ENCODE measurements around the gene TIMM17B.

The TIMM17B gene

DNA sequence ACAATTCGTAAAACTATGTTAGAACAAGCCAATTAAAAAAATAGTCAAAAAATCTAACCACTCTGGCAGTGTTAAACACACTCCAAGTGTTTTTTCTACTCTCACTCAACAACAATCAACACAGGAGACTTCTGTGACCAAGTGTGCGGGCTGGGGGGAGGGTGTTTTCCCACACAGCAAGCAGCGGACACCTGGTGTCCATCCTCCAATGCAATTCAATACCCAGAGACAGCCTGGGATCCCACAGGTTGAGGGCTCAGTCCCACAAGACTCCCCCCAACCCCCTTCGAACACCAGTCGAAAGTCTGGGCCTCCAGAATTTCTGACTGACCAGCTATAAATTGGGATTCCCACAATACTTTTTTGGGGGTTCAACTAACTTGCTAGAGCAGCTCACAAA lies 29.6 kb upstream of the TIMM17B start:
- peaks cover 30% of the 10 kb centered on the region for H3K36me3 Mint-ChIP-seq (ENCODE audit: low read depth)
- DNase-seq (no peak), ATAC-seq (no peak)
- no peak overlapping the region for H3K27ac Mint-ChIP-seq
- H3K4me3 Mint-ChIP-seq: no peak overlapping the region
- H3K9me3 Mint-ChIP-seq: no peaks in the 10 kb centered on the region
- H3K4me1 Mint-ChIP-seq: peaks cover 33% of the 10 kb centered on the region
- H3K27me3 Mint-ChIP-seq: no peaks in the 10 kb centered on the region

DNA sequence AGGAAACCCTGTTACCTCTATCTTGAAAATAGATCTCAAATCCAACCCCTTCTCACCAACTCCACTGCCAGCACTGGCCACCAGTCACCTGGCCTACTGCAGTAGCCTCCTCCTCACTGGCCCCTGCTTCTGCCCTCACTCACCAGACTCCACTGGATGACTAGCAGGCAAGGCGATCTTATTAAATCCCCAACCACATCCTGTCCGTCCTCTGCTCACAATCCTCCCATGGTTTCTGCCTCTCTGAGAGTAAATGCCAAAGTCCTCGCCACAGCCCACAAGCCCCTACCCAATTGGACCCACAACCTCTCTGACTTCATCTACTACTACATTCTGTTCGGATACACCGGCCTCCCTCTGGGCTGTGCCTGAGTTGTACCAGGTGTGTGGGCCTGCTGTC lies 26.7 kb upstream of the TIMM17B start:
- Mint-ChIP-seq H3K36me3 (ENCODE audit: low read depth) (peaks cover 36% of the 10 kb centered on the region), H3K27me3 (no peaks in the 10 kb centered on the region), H3K27ac (peak overlapping the region; percentile 18), H3K4me1 (peaks cover 58% of the 10 kb centered on the region), H3K4me3 (no peak overlapping the region), H3K9me3 (no peaks in the 10 kb centered on the region)
- no peak for ATAC-seq
- no peak for DNase-seq

DNA sequence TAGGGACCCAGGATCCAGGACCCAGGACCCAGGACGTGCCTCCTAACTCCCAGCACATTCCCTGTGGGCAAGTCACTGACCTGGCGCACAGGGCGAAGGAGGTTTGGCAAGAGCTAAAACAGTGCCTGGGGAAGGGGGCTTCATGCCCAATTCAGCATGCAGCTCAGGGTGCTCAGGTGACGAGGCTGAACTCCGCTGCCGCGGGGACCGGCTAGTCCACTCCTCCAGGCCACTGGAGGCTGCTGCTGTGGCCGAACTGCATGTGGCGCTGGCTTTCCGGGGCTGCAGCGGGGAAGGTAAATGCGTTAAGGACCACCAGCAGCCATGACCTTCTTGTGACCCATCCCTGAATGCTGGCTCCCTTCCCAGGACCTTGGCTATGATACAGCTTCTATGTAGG lies 26.2 kb upstream of the TIMM17B start:
- no peak overlapping the region for H3K4me3 Mint-ChIP-seq
- no peaks in the 10 kb centered on the region for H3K27me3 Mint-ChIP-seq
- DNase-seq: no peak
- H3K9me3 Mint-ChIP-seq: no peaks in the 10 kb centered on the region
- H3K36me3 Mint-ChIP-seq (ENCODE audit: low read depth): peaks cover 35% of the 10 kb centered on the region
- H3K27ac Mint-ChIP-seq: peak overlapping the region; percentile 18
- peaks cover 59% of the 10 kb centered on the region for H3K4me1 Mint-ChIP-seq
- ATAC-seq: no peak

DNA sequence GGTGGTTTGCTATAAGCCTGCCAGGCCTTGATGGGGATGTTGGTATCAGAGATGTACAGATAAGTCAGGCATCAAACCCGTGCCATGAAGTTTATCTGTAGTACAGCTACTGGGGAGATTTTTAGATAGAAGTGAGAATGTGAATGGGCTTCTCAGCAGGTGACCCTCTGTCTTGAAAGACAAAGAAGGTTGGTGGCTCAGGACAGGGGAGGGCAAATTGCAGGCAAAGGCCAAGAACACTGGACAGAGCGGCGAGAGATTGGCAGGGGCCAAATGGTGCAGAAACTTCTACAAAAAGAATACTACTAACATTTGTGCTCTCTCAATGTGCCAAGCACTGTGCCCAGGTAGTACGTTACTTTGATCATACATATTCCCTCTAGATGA lies 23.1 kb upstream of the TIMM17B start:
- H3K27ac Mint-ChIP-seq: peak overlapping the region; percentile 94
- ATAC-seq (no peak), DNase-seq (no peak)
- peaks cover 57% of the 10 kb centered on the region for H3K4me1 Mint-ChIP-seq
- peak overlapping the region; percentile 96 for H3K4me3 Mint-ChIP-seq
- H3K9me3 Mint-ChIP-seq: no peaks in the 10 kb centered on the region
- no peaks in the 10 kb centered on the region for H3K27me3 Mint-ChIP-seq
- peaks cover 46% of the 10 kb centered on the region for H3K36me3 Mint-ChIP-seq (ENCODE audit: low read depth)

DNA sequence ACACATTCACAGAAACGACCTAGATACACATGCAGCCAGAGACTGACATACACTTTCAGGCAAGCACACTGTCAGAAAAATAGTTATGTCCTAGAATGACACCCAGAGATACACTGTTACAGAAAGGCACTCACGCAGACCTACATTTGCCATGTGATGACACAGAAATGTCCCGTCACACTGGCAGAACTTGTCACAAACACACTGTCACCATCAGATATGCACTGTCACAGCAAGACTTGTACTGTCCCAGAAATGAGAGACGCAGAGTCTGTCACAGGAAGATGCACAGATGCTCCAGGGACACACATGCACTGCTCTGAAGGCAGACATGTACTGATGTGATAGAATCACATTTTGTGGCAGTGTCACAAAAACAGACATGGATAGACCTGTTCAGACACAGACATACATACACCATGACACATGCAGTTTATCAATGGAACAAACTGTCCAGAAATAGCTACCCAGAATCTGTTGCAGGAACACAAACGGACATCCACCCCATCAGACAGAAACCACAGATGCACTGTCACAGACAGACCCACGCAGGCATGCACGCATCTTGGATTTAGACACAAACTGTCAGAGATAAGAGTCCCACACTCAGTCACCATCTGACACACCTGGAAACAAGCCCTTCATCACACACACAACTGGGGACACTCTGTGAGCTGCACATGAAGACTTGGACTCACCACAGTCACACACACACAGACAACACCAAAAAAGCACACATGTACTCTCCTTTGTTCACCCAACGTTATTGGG lies 22.6 kb upstream of the TIMM17B start:
- Mint-ChIP-seq H3K27ac (peak overlapping the region; percentile 94), H3K27me3 (no peaks in the 10 kb centered on the region), H3K4me1 (peaks cover 57% of the 10 kb centered on the region), H3K4me3 (peak overlapping the region; percentile 96), H3K9me3 (no peaks in the 10 kb centered on the region), H3K36me3 (ENCODE audit: low read depth) (peaks cover 46% of the 10 kb centered on the region)
- ATAC-seq (peak; percentile 11), DNase-seq (no peak)

DNA sequence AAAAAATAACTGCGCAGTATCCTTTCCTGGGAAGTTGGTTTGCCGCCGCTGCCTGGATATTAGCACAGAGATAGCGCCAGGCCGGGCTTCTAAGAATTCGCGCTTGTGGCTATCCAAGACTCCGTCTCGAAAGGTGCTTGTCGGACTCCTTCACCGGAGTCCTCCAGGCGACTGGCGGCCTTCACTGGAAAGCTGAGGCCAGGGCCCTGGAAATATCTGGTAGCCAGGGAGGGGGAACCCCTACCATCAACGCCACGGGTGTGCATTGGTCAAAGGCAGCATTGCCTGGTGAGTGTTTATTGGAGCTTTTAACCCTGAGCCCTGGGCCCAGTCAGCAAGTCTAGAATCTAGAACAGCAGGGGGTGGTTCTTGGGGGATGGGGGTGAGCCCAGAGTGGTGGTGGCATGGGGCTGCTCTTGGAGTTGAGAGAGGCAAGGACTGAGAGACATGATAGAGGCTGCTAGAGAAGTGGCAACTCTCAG lies 21.8 kb upstream of the TIMM17B start:
- Mint-ChIP-seq H3K27ac (peak overlapping the region; percentile 94), H3K4me1 (peaks cover 62% of the 10 kb centered on the region)

DNA sequence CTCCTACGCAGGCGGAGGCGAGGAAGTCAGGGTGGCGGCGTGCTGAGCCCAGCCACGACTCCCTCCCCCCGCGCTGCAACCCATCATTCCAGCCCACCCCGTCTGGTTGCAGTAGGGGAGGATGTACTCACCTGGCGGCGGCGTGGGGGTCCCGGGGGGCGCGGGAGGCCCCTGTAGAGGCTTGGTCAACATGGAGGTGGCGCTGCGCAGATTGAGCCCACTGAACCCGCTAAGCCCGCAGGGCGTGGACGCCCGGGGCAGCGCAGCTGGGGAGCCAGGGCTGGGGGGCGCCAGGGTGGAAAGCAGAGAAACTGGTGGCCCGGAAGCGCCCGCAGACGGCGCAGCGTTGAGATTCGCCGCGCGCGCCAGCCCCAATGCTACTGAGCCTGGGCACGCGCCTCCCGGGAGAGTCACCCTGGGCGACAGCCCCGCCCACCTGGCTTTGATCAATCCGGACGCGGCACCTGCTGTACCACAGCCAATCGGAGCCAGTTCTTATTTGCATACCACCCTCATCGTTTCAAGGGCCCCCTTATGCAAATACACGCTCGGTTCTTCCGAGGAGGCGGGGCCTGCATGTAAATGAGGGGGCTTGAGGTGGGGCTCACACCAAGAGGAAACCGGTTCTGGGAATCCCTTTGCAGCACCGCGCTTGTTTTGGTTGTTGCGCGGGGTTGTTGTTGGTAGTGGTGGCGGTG lies 21.2 kb upstream of the TIMM17B start, which contains the start of gene PIM2:
PIM2 (minus strand) TSS at position 382 of the 698 bp plus-strand sequence; CDS start at position 192, 190 bp downstream.
- ATAC-seq (peak; percentile 74), DNase-seq (peak; percentile 88)
- Mint-ChIP-seq H3K36me3 (ENCODE audit: low read depth) (peaks cover 52% of the 10 kb centered on the region), H3K4me1 (peaks cover 63% of the 10 kb centered on the region), H3K27ac (peak within 1 kb of the TSS; percentile 94), H3K4me3 (peak within 1 kb of the TSS; percentile 96), H3K9me3 (no peaks in the 10 kb centered on the region), H3K27me3 (no peaks in the 10 kb centered on the region)

More for the DNA sequence above, 21.8 kb upstream of the TIMM17B start:
- Mint-ChIP-seq H3K4me3 (peak overlapping the region; percentile 96), H3K27me3 (no peaks in the 10 kb centered on the region), H3K36me3 (ENCODE audit: low read depth) (peaks cover 51% of the 10 kb centered on the region), H3K9me3 (no peaks in the 10 kb centered on the region)
- ATAC-seq (peak; percentile 38), DNase-seq (peak; percentile 46)

DNA sequence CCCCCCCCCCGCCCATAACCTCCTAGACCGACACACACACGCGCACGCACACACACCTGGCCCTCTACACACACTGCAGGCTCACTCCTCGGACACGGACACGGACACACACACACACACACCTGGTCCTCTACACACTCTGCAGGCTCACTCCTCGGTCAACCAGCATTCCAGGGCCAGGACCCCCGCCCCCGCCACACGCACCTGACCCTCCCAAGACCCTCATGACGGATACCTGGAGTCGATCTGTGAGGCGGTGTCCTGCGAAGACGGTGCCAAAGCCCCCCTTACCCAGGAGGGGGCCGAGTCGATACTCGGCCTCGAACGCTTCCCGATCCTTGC lies 20.7 kb upstream of the TIMM17B start:
- peaks cover 52% of the 10 kb centered on the region for H3K36me3 Mint-ChIP-seq (ENCODE audit: low read depth)

DNA sequence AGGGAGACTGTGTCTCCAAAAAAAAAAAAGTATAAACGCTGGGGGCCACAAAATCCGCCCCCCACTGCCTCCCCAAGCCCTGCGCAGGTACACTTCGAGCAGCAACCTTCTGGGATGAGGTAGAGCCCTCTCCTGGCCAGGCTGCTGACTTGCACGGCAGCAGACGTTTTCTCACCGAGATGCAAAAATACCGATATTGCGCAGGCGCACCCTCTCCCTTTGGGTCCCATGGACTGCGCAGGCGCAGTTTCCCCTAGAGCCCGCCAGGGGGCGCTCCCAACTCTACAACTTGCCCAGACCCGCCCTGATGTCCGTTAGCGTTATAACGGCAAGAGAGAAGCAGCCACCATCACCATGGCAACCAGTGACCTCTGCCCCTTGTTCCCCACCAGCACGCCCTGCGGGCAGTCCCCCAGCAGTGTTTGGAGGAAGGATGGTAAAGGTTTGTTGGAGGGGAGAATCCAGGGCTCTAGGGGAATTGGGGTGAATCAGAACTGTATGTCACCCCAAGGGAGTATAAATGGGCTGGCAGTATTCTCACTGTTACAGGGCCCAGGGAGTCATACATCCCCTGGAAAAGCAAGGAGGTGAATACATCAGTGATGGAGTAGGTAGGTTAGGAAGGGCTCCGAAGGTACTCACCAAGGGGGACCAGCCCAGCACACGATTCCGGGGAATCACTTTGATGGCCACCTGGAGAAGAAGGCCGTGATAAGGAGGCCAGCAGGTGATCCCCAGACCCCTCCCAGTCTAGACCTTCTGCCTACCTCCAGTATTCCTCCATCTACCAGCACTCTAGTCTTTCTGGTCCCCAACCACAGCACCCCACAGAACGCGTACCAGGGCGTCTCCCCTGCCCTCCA lies 19.8 kb upstream of the TIMM17B start:
- Mint-ChIP-seq H3K27ac (peak overlapping the region; percentile 94), H3K9me3 (no peaks in the 10 kb centered on the region), H3K4me3 (peak overlapping the region; percentile 96), H3K36me3 (ENCODE audit: low read depth) (peaks cover 54% of the 10 kb centered on the region), H3K27me3 (no peaks in the 10 kb centered on the region), H3K4me1 (peaks cover 68% of the 10 kb centered on the region)
- DNase-seq (peak; percentile 82), ATAC-seq (peak; percentile 41)

More for the DNA sequence above, 20.7 kb upstream of the TIMM17B start:
- Mint-ChIP-seq H3K9me3 (no peaks in the 10 kb centered on the region), H3K27me3 (no peaks in the 10 kb centered on the region), H3K4me1 (peaks cover 68% of the 10 kb centered on the region), H3K4me3 (peak overlapping the region; percentile 96), H3K27ac (peak overlapping the region; percentile 94)
- no peak for DNase-seq
- ATAC-seq: no peak

DNA sequence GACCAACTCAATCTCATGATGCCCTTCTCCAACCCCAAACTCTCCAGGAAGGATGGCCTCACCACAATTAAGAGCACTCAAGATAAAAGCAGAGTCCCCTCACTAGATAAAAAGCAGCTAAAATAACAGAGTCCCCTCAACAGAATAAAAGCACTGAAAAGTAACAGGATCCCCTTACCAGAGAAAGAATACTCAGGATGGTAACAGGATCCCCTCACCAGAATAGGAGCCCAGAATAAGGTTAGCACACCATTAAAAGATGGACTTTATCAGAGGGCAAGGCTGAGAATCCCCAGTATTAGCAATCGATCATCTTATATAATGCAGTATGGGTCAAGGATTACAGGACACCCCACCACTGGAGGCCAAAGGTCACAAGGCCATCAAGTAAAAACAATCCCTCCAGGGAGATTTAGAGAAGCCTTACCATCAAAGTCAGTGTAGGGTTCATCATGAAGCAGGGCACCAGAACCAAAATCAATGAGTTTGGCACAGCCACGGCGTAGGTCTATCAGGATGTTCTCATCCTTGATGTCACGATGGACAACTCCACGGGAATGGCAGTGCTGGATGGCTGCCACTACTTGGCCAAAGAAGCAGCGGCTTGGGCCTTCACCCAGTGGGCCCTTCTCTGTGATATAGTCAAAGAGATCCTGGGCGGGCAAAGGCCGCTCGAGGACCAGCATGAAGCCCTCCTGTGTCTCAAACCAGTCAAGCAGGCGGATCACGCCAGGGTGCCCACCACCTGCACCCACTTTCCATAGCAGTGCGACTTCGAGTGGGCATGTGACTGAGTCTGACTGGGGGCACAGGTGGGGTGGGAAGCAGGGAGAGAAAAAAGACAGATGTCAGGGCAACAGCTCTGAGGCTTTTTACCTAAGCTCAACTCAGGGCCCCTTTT lies 17.3 kb upstream of the TIMM17B start:
- DNase-seq (no peak), ATAC-seq (no peak)
- Mint-ChIP-seq H3K9me3 (no peaks in the 10 kb centered on the region), H3K4me1 (peaks cover 68% of the 10 kb centered on the region), H3K27ac (peak overlapping the region; percentile 73), H3K27me3 (no peaks in the 10 kb centered on the region), H3K36me3 (ENCODE audit: low read depth) (peaks cover 55% of the 10 kb centered on the region), H3K4me3 (peak overlapping the region; percentile 96)

DNA sequence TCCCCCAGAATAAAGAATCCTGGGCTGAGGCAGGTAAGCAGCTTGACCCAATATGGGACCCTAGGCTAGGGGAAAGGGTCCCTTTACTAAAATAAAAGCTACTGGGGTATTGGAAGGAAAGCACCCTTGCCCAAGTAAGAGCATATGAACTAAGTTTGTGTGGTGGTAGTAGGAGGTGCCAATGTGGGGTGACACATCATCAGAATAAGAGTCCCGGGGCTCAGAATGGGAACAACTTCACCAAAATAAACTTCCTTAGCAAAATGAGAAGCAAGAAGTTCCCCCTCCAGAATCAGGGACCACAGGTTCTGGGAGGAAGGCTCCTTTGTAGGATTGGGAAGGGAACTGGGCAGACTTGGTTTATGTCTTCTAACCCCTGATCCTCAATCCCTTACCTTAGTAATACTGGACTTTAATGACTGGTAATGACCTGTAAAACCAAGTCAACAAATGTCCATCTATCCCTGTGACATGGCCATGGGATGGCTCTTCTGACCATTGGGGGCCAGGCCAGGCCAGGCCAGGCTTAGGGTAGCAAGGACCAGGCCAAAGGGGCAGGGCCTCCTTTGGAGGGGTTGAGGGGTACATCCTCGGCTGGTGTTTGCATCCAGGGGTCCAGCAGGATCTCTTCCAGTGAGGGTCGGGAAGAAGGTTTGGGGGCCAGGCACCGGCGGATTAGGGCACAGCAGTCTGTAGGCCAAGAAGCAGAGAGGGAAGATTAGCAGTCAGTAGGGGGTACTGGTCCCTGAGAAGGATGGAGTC lies 16.2 kb upstream of the TIMM17B start:
- Mint-ChIP-seq H3K27me3 (no peaks in the 10 kb centered on the region), H3K4me1 (peaks cover 63% of the 10 kb centered on the region), H3K9me3 (no peaks in the 10 kb centered on the region), H3K36me3 (ENCODE audit: low read depth) (peaks cover 52% of the 10 kb centered on the region), H3K27ac (peak overlapping the region; percentile 35), H3K4me3 (peak overlapping the region; percentile 50)
- DNase-seq: no peak
- no peak for ATAC-seq

DNA sequence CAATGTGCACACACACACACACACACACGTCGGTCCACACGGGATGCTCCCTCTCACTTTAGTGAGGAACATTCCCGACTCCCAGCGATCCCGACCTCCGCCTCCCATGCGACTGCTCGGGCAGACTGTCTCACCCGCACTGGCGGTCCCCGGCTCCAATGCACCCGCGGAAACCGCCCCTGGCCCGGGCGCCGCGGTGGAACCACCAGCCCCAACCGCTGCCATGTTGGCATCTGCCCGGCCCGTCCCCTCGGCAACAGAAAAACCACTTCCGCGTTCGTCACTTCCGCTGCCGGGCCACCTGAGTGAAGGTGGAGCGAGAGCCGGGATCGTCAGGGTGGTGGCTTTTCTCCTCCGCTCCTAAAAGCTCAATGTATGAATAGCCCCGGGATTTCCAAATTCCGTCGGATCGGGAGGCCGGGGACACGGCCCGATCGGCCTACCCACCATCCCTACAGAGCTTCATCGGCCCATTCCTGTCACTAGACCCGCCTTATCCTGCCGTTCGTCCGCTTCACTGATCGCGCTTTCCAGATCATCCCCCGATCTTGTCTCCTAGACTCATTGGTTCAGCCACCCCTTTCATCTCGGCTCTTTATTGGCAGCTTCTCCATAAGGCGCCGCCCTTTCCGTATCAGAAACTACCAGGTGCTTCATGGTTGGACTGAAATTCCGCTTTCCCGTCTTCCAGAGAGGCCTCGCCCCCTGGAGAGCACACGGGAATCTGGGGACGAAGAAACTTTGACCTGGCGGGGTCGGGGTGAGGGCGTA lies 14.0 kb upstream of the TIMM17B start, which contains the start of gene SLC35A2:
SLC35A2 (minus strand) TSS at position 235 of the 771 bp plus-strand sequence; CDS start at position 225, 10 bp downstream.
- H3K27me3 Mint-ChIP-seq: no peaks in the 10 kb centered on the region
- peaks cover 39% of the 10 kb centered on the region for H3K36me3 Mint-ChIP-seq (ENCODE audit: low read depth)
- no peaks in the 10 kb centered on the region for H3K9me3 Mint-ChIP-seq
- peaks cover 59% of the 10 kb centered on the region for H3K4me1 Mint-ChIP-seq
- peak within 1 kb of the TSS; percentile 95 for H3K27ac Mint-ChIP-seq
- peak; percentile 82 for ATAC-seq
- DNase-seq: peak; percentile 87
- peak within 1 kb of the TSS; percentile 95 for H3K4me3 Mint-ChIP-seq
